Muscle layer of duodenum (tissue), 2 donors: ENCODE results near the gene TCL1A.

Experiments
- H3K27ac ChIP-seq: one replicate; pipeline ENCODE4 v1.7.0; 2013; ENCODE audit warnings: mild to moderate bottlenecking, low read length
- H3K27me3 ChIP-seq: one replicate; pipeline ENCODE4 v1.7.0; 2013; ENCODE audit warnings: low read depth, mild to moderate bottlenecking, control low read depth, low read length
- H3K36me3 ChIP-seq, 2 donors: one replicate each; pipeline ENCODE4 v1.7.0; 2013; ENCODE audit warnings: low read length in 2 of 2, control low read depth in 1 of 2, mild to moderate bottlenecking in 1 of 2; ENCODE audit not compliant: insufficient read depth in 2 of 2, control insufficient read depth in 1 of 2
- H3K4me1 ChIP-seq, 2 donors: one replicate each; pipeline ENCODE4 v1.7.0; 2013; ENCODE audit warnings: low read length in 2 of 2, mild to moderate bottlenecking in 2 of 2, control low read depth in 1 of 2, moderate library complexity in 1 of 2; ENCODE audit not compliant: insufficient read depth in 2 of 2, control insufficient read depth in 1 of 2
- H3K4me3 ChIP-seq, 2 donors: one replicate each; pipeline ENCODE4 v1.7.0; 2013; ENCODE audit warnings: low read length in 2 of 2, low read depth in 1 of 2, mild to moderate bottlenecking in 1 of 2
- H3K9me3 ChIP-seq, 2 donors: one replicate each; pipeline ENCODE4 v1.7.0; 2013; ENCODE audit warnings: low read length in 2 of 2, control low read depth in 1 of 2, mild to moderate bottlenecking in 1 of 2; ENCODE audit not compliant: control insufficient read depth in 1 of 2
- donor health status: healthy.

The TCL1A gene

DNA sequence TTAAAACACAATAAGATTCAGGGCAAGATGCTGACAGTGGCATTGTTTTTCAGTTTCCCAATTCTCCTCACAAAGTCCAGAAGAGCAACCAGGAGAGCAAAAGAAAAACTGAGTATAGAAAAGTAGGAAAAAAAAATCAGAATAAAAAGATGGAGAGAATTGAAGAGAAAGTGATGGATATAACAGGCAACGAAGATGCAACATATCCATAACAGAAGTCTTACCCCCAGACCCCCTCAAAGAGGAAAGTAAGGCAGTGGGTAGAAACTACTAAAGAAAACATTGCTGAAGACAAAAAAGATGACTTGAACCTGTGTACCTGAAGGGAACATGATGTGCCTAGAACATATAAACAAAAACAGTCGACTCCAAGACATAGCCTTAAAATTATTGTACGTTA is 10.6 kb downstream of the TCL1A start:
- no peaks in the 10 kb centered on the region for H3K36me3 ChIP-seq
- H3K4me1 ChIP-seq, result no peaks in the 10 kb centered on the region
- no peak overlapping the region for H3K4me3 ChIP-seq
- H3K9me3 ChIP-seq, result no peaks in the 10 kb centered on the region
- no peaks in the 10 kb centered on the region for H3K27me3 ChIP-seq
- H3K27ac ChIP-seq, result no peak overlapping the region

DNA sequence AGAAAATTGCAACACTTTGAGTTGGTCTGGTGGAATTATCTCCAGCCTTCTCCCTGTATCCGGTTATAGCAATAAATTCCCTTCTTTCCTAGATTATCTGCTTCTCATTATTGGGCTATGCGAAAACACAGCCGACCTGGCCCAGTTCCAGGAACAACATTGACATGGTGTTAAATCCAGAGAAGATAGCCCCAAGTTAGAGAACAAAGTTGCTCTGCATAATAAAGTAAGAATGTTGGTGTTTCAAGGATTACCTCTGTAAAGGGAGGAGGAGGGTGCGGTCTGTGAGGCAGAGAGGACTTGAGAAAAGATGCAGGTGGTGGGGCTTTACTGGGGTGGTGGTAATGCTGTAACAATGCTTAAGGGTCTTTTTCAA is 12.1 kb downstream of the TCL1A start:
- no peaks in the 10 kb centered on the region for H3K36me3 ChIP-seq
- H3K27ac ChIP-seq, result no peak overlapping the region
- no peak overlapping the region for H3K4me3 ChIP-seq
- no peaks in the 10 kb centered on the region for H3K9me3 ChIP-seq
- no peaks in the 10 kb centered on the region for H3K27me3 ChIP-seq
- H3K4me1 ChIP-seq, result no peaks in the 10 kb centered on the region

DNA sequence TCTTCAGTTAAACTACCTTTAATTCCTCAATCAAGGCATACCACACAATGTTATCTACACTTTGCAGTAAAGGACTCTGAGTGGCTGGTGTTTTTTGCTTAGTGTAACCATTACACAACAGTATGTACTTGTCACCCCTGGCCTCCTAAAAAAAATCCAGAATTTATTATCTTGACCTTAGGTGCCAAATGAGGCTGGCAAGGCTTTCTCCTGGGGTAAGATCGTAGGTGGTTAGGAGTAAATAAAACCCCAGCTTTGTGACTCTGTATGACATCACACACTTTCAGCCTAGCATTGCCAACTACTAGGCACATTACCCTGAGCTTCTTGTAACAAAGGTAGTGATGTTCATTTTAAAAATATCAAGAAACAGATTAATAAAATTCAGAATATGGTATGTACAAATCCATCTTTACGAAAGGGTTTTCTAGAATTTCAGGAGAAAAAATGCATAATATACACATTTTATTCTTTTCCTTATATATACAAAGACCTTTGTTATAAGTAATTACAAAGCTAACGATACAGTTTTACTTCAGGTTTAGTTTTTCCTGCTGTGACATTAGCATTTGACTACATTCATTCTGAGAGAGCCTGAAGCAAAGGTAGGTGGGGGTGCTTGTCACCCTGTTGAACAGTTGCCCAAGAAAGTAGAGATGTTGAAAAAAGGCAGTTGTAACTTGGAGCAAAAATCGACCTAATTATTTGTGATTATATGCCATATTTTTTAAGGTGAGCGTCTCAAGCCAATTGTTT is 13.5 kb downstream of the TCL1A start:
- H3K4me3 ChIP-seq, result no peak overlapping the region
- H3K27ac ChIP-seq, result no peak overlapping the region
- no peaks in the 10 kb centered on the region for H3K36me3 ChIP-seq
- H3K9me3 ChIP-seq, result no peaks in the 10 kb centered on the region
- H3K4me1 ChIP-seq, result no peaks in the 10 kb centered on the region
- no peaks in the 10 kb centered on the region for H3K27me3 ChIP-seq

DNA sequence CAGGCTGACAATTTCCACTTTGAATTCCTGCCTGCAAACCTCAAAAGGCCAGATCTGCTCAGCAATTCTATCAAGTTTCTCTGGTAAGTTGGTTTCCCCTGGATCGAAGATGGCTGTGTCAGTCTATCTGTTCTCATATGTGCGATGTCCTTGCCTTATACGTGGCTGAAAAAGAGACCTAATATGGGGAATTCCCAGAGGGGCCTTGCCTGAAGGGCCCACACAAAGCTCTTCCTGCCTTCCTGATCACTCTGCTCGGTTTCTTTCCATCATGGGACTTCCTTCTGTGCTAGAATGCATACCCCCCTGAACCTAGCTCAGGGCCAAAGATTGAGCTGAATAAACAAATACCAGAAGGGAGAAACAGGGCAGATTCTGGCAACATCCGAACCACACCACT is 14.5 kb downstream of the TCL1A start:
- Histone ChIP-seq H3K27ac (no peak overlapping the region), H3K4me1 (no peaks in the 10 kb centered on the region), H3K4me3 (no peak overlapping the region), H3K27me3 (no peaks in the 10 kb centered on the region), H3K9me3 (no peaks in the 10 kb centered on the region), H3K36me3 (no peaks in the 10 kb centered on the region)

DNA sequence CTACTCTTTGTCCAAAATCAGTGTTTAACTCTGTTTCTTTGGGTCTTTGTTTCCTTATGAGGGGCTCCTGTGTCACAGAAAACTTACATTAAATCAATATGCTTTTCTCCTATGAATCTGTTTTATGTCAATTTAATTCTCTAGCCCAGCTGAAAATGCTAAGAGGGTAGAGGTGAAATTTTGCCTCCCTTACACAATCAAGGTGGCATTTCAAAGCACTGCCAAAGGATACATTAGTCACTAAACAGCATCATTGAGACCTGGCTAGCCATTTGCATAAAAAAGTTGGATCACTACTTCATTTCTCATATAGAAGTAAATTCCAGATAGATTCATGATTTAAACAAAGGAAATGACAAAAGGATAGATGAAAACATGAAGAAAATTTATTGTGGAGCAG is 15.6 kb downstream of the TCL1A start:
- Histone ChIP-seq H3K9me3 (no peaks in the 10 kb centered on the region), H3K36me3 (no peaks in the 10 kb centered on the region), H3K4me3 (no peak overlapping the region), H3K27me3 (no peaks in the 10 kb centered on the region), H3K27ac (no peak overlapping the region), H3K4me1 (no peaks in the 10 kb centered on the region)

DNA sequence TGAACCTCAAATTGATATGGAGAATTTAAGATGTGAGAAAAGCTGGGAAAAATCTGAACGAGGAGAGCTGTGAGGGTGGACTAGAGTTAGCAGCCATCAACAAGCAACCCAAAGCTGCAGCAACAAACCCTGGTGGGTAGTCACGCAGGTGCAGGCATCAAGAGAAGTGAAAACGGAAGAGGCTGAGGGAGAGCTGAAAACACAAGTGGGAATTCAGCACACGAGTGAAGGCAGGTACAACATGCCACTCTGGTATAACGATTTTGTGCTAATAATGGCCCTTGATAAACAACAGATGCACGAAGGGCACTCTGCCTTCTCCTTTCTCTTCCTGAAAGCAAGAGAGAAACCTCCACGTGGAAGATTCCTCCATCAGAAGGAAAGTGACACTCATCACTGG is 16.2 kb downstream of the TCL1A start:
- no peaks in the 10 kb centered on the region for H3K4me1 ChIP-seq
- H3K4me3 ChIP-seq, result no peak overlapping the region
- H3K27ac ChIP-seq, result no peak overlapping the region
- no peaks in the 10 kb centered on the region for H3K27me3 ChIP-seq
- no peaks in the 10 kb centered on the region for H3K9me3 ChIP-seq
- H3K36me3 ChIP-seq, result no peaks in the 10 kb centered on the region

DNA sequence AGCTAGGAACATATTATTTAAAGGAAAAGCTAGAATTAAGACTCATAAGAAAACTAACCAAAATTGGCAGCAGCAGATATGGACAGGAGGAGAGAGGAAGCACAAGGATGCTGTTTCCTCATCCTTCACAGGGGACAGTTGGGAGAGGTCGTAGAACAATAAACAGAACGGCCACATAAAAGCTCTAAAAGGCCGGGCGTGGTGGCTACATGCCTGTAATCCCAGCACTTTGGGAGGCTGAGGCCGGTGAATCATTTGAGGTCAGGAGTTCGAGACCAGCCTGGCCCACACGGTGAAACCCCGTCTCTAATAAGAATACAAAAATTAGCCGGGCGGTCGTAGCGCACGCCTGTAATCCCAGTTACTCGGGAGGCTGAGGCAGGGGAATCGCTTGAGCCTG is 17.2 kb downstream of the TCL1A start:
- Histone ChIP-seq H3K4me3 (no peak overlapping the region), H3K4me1 (no peaks in the 10 kb centered on the region), H3K36me3 (no peaks in the 10 kb centered on the region), H3K9me3 (no peaks in the 10 kb centered on the region), H3K27ac (no peak overlapping the region), H3K27me3 (no peaks in the 10 kb centered on the region)

DNA sequence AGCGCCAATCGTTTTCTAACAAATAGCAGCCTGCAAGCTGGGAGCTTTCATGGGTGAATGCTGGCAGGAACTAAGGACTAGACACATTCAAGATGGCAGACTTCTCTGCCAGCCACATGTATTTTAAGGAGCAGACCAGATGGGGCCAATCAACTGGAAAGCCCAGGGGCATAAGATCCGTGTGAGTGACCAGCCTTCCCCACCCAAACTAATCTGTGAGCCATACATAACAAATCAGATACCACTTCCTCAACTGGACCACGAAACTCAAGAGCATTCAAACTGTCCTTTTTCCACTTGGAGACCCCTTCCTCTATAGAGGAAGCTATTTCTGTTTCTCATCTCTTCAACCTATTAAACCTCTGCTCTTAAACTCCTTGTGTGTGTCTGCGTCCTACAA is 18.0 kb downstream of the TCL1A start:
- no peaks in the 10 kb centered on the region for H3K9me3 ChIP-seq
- no peak overlapping the region for H3K4me3 ChIP-seq
- H3K27me3 ChIP-seq, result no peaks in the 10 kb centered on the region
- no peaks in the 10 kb centered on the region for H3K4me1 ChIP-seq
- H3K27ac ChIP-seq, result no peak overlapping the region
- H3K36me3 ChIP-seq, result no peaks in the 10 kb centered on the region

DNA sequence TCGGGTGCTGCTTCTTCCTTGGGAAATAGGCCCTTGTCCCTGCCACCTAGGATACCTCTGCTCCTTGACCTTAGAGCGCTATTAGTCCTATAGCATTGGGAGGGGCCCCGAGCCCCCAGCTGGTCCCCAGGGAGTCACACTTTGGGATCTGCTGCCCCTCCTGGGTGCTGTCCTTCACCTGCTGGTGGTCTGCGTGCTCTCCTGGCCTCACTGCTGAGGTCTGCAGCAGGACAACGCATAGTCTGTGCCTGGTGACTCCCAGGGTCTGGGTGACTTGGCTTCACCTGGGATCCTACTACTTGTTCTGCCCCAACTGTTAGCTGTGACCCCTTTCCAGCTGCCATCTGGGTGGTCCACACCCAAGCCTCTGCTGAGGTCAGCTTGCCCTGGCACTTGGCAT is 18.9 kb downstream of the TCL1A start:
- H3K27me3 ChIP-seq, result no peaks in the 10 kb centered on the region
- no peaks in the 10 kb centered on the region for H3K9me3 ChIP-seq
- no peaks in the 10 kb centered on the region for H3K4me1 ChIP-seq
- no peak overlapping the region for H3K4me3 ChIP-seq
- no peaks in the 10 kb centered on the region for H3K36me3 ChIP-seq
- no peak overlapping the region for H3K27ac ChIP-seq

DNA sequence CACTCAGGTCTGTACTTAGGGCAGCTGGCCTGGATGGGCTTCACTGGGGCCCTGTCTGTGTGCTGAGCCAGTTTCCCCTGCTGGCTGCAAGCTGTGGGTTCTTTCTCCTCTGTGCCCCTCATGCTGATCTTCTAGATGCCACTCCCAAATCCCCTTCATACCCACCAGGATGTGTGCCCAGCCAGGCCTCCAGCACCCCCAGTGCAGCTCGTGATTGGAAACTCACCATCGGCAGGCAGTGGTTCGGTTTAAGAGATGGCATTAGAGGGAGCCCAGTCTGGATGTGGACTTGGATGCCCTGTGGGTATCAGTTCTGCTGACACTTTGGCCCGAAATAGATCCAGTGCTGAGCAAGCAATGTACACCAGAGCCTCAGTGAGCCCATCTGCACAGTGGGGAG is 21.8 kb downstream of the TCL1A start:
- H3K27ac ChIP-seq, result no peak overlapping the region
- no peak overlapping the region for H3K4me3 ChIP-seq
- H3K9me3 ChIP-seq, result no peaks in the 10 kb centered on the region
- no peaks in the 10 kb centered on the region for H3K36me3 ChIP-seq
- H3K27me3 ChIP-seq, result no peaks in the 10 kb centered on the region
- no peaks in the 10 kb centered on the region for H3K4me1 ChIP-seq

DNA sequence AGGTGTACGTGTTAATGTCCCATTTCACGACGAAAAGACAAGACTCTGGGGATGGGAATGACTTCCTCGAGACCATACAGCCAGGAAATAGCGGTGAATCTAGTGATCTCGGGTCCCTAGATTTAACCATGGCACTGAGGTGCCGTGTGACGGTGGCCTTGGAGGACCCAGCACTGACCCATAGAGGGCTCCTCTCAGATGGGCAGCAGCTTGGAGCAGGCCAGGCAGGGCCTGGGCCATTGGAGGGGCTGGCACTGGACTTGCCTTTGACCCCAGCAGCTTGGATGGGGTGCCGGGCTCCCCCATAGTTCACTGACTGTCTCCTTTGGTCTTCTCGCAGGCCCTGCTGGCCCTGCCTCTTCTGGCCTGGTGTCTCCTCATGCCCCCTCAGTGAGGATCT is 22.3 kb downstream of the TCL1A start:
- Histone ChIP-seq H3K27ac (no peak overlapping the region), H3K27me3 (no peaks in the 10 kb centered on the region), H3K4me3 (no peak overlapping the region), H3K36me3 (no peaks in the 10 kb centered on the region), H3K9me3 (no peaks in the 10 kb centered on the region), H3K4me1 (no peaks in the 10 kb centered on the region)

DNA sequence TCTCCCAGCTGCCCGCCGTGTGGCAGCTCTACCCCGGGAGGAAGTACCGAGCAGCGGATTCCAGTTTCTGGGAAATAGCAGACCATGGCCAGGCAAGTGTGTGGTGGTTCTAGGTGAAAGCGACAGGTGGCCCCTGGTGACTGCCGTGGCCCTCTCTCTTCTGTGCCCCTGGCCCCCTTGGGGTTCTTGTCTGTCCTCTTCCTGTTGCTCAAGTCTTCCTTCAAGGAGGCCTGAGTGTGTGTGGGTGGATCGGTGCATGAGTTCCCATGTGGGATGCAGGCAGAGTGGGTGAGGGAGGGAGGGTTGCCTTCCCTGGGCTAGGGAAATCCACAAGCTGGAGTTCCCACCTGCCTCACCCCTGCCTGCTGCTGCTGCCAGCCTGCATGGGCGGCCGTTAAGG is 23.1 kb downstream of the TCL1A start:
- H3K36me3 ChIP-seq, result no peaks in the 10 kb centered on the region
- H3K27ac ChIP-seq, result no peak overlapping the region
- H3K4me3 ChIP-seq, result no peak overlapping the region
- no peaks in the 10 kb centered on the region for H3K4me1 ChIP-seq
- H3K9me3 ChIP-seq, result no peaks in the 10 kb centered on the region
- no peaks in the 10 kb centered on the region for H3K27me3 ChIP-seq
